Umbilical cord (tissue), 2 donors: ENCODE data around the gene TEDC2. TPM values are rescaled to one million over a fixed set of nuclear protein-coding genes. Genes with fewer than 3 reads are reported as not detected.

ENCODE experiments used
- DNase-seq: peaks from one replicate; pipeline ENCODE4 v3.0.0-alpha.2; 2015; ENCODE audit warnings: low spot score
- total RNA-seq: library from RNA; depleted of rRNA; stranded (reverse); fragments of >200 nt; gene quantifications from one replicate; pipeline ENCODE4 v1.2.3, GENCODE V29; 2014; ENCODE audit warnings: low replicate concordance; ENCODE audit not compliant: insufficient read depth

Gene TEDC2
- total RNA-seq, 1 donor from 2014 or later: 1.2 TPM

GRCh38 chr16:2512735-2513404 lies 53.0 kb downstream of the TEDC2 start:
- no peak for DNase-seq

GRCh38 chr16:2513405-2514332 lies 53.8 kb downstream of the TEDC2 start, which contains the start of gene ATP6V0C:
Gene ATP6V0C (plus strand): TSS chr16:2513952. CDS start chr16:2514104, 152 bp downstream.
- DNase-seq: peak; percentile 92

Other genes with a start within 250 kb of the TEDC2 start
- gene BRICD5, start 249.2 kb upstream of the TEDC2 start, total RNA-seq: 3.6 TPM
- gene PGP, start 245.3 kb upstream of the TEDC2 start, total RNA-seq: 7.9 TPM
- gene E4F1, start 236.5 kb upstream of the TEDC2 start, total RNA-seq: 14.7 TPM
- not detected for gene DNASE1L2, start 223.7 kb upstream of the TEDC2 start, total RNA-seq
- gene ECI1, start 208.5 kb upstream of the TEDC2 start, total RNA-seq: 24.6 TPM
- 51.3 TPM for gene RNPS1, start 192.0 kb upstream of the TEDC2 start, total RNA-seq
- gene ABCA3, start 119.4 kb upstream of the TEDC2 start, total RNA-seq: 0.72 TPM
- 6.3 TPM for gene CCNF, start 30.7 kb upstream of the TEDC2 start, total RNA-seq
- gene NTN3, start 11.2 kb downstream of the TEDC2 start, total RNA-seq: 5.3 TPM
- 9.6 TPM for gene TBC1D24, start 15.0 kb downstream of the TEDC2 start, total RNA-seq
- 13.2 TPM for gene ATP6V0C, start 53.8 kb downstream of the TEDC2 start, total RNA-seq
- 11.8 TPM for gene AMDHD2, start 60.3 kb downstream of the TEDC2 start, total RNA-seq
- 0.96 TPM for gene CEMP1, start 71.3 kb downstream of the TEDC2 start, total RNA-seq
- gene PDPK1, start 77.9 kb downstream of the TEDC2 start, total RNA-seq: 9.9 TPM
- 9.6 TPM for gene KCTD5, start 222.4 kb downstream of the TEDC2 start, total RNA-seq